Panc1 (cell line): ENCODE data around the gene CDYL2. TPM values are rescaled to one million over a fixed set of nuclear protein-coding genes. Genes with fewer than 3 reads are reported as not detected.

Experiments
- ATAC-seq: fragments of 200-7000 bp; cut with Tn5 transposase; 2 replicates; pipeline ENCODE4 v1.9.1; 2020; ENCODE audit warnings: mild to moderate bottlenecking, moderate library complexity
- Bru-seq: library from RNA; stranded (reverse); fragments of 400-500 nt; gene quantifications from one replicate; lab custom pipeline; 2021; lab: Mats Ljungman, UMichigan
- BruChase-seq, 2 experiments: library from RNA; stranded (reverse); fragments of 400-500 nt; gene quantifications; one replicate each; lab custom pipeline; 2021; lab: Mats Ljungman, UMichigan
- BruUV-seq: library from RNA; stranded (reverse); fragments of 400-500 nt; replicated peaks from 2 replicates; lab custom pipeline; 2021; lab: Mats Ljungman, UMichigan
- CTCF ChIA-PET: fragments of 300-600 bp; sonication (Branson Sonifier 250); formaldehyde crosslinking; loops from one replicate; lab custom pipeline; 2022; ENCODE audit warnings: antibody characterized with exemption; lab: Charles Lee
- POLR2A ChIA-PET: fragments of 300-600 bp; sonication (Branson Sonifier 250); formaldehyde crosslinking; loops from one replicate; lab custom pipeline; 2022; ENCODE audit warnings: antibody characterized with exemption; lab: Charles Lee
- DNase-seq: peaks from one replicate; pipeline ENCODE4 v3.0.0-alpha.2; 2010; ENCODE audit warnings: low read depth, low spot score
- H3K27ac ChIP-seq: 2 replicates; pipeline ENCODE4 v1.5.1; 2011; ENCODE audit warnings: mild to moderate bottlenecking, low read length, inconsistent platforms
- H3K27me3 ChIP-seq: fragments of 200-500 bp; sonication (Bioruptor generic); 2 replicates; pipeline ENCODE4 v1.6.0; 2014; ENCODE audit warnings: low read length, inconsistent platforms; ENCODE audit not compliant: control insufficient read depth, insufficient read depth
- H3K36me3 ChIP-seq: fragments of 200-500 bp; sonication (Bioruptor generic); 2 replicates; pipeline ENCODE4 v1.5.1; 2014; ENCODE audit warnings: inconsistent platforms, mild to moderate bottlenecking, low read length, moderate library complexity; ENCODE audit not compliant: control insufficient read depth, insufficient read depth
- H3K4me1 ChIP-seq: 2 replicates; pipeline ENCODE4 v1.5.1; 2011; ENCODE audit warnings: inconsistent platforms, mild to moderate bottlenecking, low read length, moderate library complexity; ENCODE audit not compliant: control insufficient read depth, insufficient read depth
- H3K4me3 ChIP-seq, 2 experiments: 2 replicates each; pipeline ENCODE4 v1.5.1; 2011 to 2012; ENCODE audit warnings: low read depth in 2 of 2, low read length in 2 of 2, mild to moderate bottlenecking in 2 of 2, inconsistent platforms in 1 of 2, moderate library complexity in 1 of 2
- H3K9me3 ChIP-seq: fragments of 200-500 bp; sonication (Bioruptor generic); 2 replicates; pipeline ENCODE4 v1.5.1; 2014; ENCODE audit warnings: low read depth, mild to moderate bottlenecking, inconsistent platforms, low read length, moderate library complexity; ENCODE audit not compliant: control insufficient read depth, insufficient read depth
- POLR2AphosphoS5 ChIP-seq: IDR thresholded peaks from 2 replicates; pipeline ENCODE4 v1.6.1; 2012; ENCODE audit warnings: mild to moderate bottlenecking, low read depth, low read length, moderate library complexity
- SIN3A ChIP-seq: IDR thresholded peaks from 2 replicates; pipeline ENCODE4 v1.6.1; 2012; ENCODE audit warnings: low read depth, mild to moderate bottlenecking, low read length, moderate library complexity, borderline replicate concordance; ENCODE audit not compliant: insufficient read depth
- TCF7L2 ChIP-seq: IDR thresholded peaks from 2 replicates; pipeline ENCODE4 v1.6.1; 2011; ENCODE audit warnings: mild to moderate bottlenecking, low read depth, low read length, inconsistent platforms
- in situ Hi-C: cut with HindIII; loops from 2 replicates; pipeline ENCODE4 v1.10.0; 2016; ENCODE audit warnings: low sequenced_read_pairs, low pct_unique_long_range_greater_than_20kb
- intact Hi-C: fragments of 100-400 bp; cut with micrococcal nuclease; formaldehyde crosslinking; loops from one replicate; pipeline ENCODE4 v1.10.0; 2022; ENCODE audit not compliant: unreplicated experiment
- long read RNA-seq: library from polyadenylated mRNA; unstranded; transcript quantifications from one replicate; pipeline ENCODE4 v2.0.0, GENCODE V29; 2021; ENCODE audit not compliant: unreplicated experiment
- polyA plus RNA-seq: library from polyadenylated mRNA; unstranded; fragments of >200 nt; gene quantifications from one replicate; pipeline ENCODE4 v1.2.1, GENCODE V29; 2012; ENCODE audit warnings: missing spikeins; ENCODE audit not compliant: insufficient read length
- total RNA-seq: library from RNA; stranded (reverse); gene quantifications from one replicate; pipeline ENCODE4 v1.2.1, GENCODE V29; 2021; ENCODE audit not compliant: unreplicated experiment
- TF ChIP-seq, protein P1 (sequence below), 2 experiments: IDR thresholded peaks; 2 replicates each; pipeline ENCODE4 v1.6.1; 2011 to 2012; ENCODE audit warnings: low read depth in 2 of 2, control low read depth in 1 of 2, low read length in 1 of 2, mild to moderate bottlenecking in 1 of 2, moderate library complexity in 1 of 2; ENCODE audit not compliant: insufficient read depth in 1 of 2
- TF ChIP-seq, protein P2 (sequence below): fragments of 450-650 bp; IDR thresholded peaks from 2 replicates; pipeline ENCODE4 v1.5.1; 2017; ENCODE audit warnings: mild to moderate bottlenecking

CDYL2 gene, protein sequence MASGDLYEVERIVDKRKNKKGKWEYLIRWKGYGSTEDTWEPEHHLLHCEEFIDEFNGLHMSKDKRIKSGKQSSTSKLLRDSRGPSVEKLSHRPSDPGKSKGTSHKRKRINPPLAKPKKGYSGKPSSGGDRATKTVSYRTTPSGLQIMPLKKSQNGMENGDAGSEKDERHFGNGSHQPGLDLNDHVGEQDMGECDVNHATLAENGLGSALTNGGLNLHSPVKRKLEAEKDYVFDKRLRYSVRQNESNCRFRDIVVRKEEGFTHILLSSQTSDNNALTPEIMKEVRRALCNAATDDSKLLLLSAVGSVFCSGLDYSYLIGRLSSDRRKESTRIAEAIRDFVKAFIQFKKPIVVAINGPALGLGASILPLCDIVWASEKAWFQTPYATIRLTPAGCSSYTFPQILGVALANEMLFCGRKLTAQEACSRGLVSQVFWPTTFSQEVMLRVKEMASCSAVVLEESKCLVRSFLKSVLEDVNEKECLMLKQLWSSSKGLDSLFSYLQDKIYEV
- 6.1 TPM for total RNA-seq
- polyA plus RNA-seq = 2.6 TPM
- percentile 42 among the genes with signal in this experiment for Bru-seq, nascent RNA
- BruChase-seq, experiment 1, labeled RNA remaining after a 2-hour chase = percentile 36 among the genes with signal in this experiment
- percentile 39 among the genes with signal in this experiment for BruChase-seq, experiment 2, labeled RNA remaining after a 6-hour chase
- long read RNA-seq, partial matches to known transcripts = 0 of 2 reads
- long read RNA-seq, other reads (novel, unspliced or antisense) = 2 of 2 reads

DNA sequence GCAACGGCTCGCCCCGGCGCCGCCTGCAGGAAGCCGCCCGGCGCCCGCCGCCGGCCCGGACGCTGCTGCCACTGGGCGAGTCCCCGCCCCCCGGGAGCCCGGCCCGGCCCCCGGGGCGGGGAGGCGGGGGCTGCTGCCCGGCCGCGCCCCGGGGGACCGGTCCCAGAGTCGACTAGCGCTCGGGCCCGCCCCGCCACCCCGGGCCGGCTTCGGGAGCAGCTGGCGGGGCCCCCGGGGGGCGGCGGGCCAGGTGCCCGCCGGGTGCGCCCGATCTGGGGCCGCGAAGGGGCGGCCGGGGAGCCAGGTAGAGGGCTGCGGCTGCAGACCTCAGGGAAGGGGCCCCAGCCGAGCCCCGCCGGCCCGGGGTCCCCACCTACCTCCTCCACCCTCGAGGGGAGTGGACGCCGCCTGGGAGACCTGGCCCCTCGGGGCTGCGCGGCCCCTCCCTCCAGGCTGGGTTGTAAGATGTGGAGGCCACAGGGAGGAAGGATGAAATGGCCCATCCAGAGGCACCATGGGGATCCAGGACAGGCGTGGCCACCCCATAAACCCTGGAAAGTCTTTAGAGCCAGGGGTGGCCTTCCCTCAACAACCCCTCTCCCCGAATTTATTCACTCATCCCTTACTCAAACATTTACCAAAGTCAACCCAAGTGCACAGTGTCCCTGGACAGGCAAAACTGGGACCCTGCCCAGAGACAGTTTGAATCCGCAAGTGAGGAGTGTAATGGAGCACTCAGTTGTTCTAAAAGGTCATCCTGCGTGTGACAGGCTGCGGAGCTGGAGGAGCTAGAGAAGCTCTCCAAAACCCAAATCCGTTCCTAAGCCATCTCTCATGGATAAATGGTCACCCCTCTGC lies at the start of gene CDYL2:
TSS of gene CDYL2 (minus strand) at position 73 of the 858 bp plus-strand sequence. CDS start 425 bp downstream, outside the sequence.
- Histone ChIP-seq H3K4me3 (peak within 1 kb of the TSS; percentile 38 to 42; a peak in 3 of 4 replicates), H3K9me3 (no peaks in the 10 kb centered on the region), H3K27me3 (peaks cover 13% of the 10 kb centered on the region), H3K27ac (no peak within 1 kb of the TSS), H3K4me1 (no peaks in the 10 kb centered on the region), H3K36me3 (no peaks in the 10 kb centered on the region)
- no peak for DNase-seq
- ChIA-PET POLR2A (no interaction called here), CTCF (no interaction called here)
- peak; percentile 80 for ATAC-seq
- TF ChIP-seq, protein P1, sequence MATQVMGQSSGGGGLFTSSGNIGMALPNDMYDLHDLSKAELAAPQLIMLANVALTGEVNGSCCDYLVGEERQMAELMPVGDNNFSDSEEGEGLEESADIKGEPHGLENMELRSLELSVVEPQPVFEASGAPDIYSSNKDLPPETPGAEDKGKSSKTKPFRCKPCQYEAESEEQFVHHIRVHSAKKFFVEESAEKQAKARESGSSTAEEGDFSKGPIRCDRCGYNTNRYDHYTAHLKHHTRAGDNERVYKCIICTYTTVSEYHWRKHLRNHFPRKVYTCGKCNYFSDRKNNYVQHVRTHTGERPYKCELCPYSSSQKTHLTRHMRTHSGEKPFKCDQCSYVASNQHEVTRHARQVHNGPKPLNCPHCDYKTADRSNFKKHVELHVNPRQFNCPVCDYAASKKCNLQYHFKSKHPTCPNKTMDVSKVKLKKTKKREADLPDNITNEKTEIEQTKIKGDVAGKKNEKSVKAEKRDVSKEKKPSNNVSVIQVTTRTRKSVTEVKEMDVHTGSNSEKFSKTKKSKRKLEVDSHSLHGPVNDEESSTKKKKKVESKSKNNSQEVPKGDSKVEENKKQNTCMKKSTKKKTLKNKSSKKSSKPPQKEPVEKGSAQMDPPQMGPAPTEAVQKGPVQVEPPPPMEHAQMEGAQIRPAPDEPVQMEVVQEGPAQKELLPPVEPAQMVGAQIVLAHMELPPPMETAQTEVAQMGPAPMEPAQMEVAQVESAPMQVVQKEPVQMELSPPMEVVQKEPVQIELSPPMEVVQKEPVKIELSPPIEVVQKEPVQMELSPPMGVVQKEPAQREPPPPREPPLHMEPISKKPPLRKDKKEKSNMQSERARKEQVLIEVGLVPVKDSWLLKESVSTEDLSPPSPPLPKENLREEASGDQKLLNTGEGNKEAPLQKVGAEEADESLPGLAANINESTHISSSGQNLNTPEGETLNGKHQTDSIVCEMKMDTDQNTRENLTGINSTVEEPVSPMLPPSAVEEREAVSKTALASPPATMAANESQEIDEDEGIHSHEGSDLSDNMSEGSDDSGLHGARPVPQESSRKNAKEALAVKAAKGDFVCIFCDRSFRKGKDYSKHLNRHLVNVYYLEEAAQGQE (IDR thresholded peaks at IDR 0.05; ENCODE audit: insufficient read depth in 1 of 2, low read depth in 2 of 2, low read length in 1 of 2) = no peak
- TF ChIP-seq POLR2AphosphoS5 (no peak), SIN3A (no peak), TCF7L2 (no peak)
- TF ChIP-seq, protein P2, sequence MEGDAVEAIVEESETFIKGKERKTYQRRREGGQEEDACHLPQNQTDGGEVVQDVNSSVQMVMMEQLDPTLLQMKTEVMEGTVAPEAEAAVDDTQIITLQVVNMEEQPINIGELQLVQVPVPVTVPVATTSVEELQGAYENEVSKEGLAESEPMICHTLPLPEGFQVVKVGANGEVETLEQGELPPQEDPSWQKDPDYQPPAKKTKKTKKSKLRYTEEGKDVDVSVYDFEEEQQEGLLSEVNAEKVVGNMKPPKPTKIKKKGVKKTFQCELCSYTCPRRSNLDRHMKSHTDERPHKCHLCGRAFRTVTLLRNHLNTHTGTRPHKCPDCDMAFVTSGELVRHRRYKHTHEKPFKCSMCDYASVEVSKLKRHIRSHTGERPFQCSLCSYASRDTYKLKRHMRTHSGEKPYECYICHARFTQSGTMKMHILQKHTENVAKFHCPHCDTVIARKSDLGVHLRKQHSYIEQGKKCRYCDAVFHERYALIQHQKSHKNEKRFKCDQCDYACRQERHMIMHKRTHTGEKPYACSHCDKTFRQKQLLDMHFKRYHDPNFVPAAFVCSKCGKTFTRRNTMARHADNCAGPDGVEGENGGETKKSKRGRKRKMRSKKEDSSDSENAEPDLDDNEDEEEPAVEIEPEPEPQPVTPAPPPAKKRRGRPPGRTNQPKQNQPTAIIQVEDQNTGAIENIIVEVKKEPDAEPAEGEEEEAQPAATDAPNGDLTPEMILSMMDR = no peak
- no TSS peak for BruUV-seq
- intact Hi-C loops = loop anchor here (5.0 kb wide), 1 partner anchor 292 kb away; no protein-coding TSS in a partner anchor
- in situ Hi-C loops = no loop called here

DNA sequence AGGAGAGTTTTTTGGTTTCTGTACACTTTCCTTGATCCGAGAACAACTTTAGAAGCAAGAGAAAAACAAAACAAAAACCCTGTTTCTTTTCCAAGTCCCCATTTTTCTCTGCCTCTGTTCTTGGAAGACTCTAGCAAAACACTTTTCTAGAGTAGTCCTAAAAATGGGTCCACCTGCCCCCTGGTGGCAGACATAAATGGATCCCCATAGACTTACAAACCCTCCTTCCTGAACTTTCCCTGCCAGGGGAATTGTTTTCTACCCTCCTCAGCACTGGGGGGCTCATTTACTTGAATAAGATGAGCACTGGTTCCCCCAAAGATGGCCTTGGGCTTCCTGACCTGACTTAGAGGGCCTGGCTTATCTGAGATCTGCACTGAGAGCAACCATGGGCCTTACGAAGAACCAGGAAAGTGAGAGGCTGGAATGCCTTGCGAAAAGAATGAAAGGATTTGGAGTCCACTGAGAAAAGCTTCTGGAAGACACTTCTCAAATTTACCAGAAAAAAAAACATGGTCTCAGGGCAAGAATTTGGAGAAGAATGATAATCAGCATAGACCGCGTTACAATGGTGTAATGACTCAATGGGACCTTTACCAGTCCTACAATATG lies 48.0 kb upstream of the CDYL2 start:
- no peaks in the 10 kb centered on the region for H3K27me3 ChIP-seq
- no TSS peak for BruUV-seq
- no peak for ATAC-seq
- in situ Hi-C loops = no loop called here
- no peak overlapping the region for H3K27ac ChIP-seq
- no peak for DNase-seq
- CTCF ChIA-PET = no interaction called here
- H3K4me3 ChIP-seq = no peak overlapping the region
- H3K36me3 ChIP-seq = no peaks in the 10 kb centered on the region
- intact Hi-C loops = no loop called here
- TF ChIP-seq, protein P2 = peak; percentile 53
- no peak for TF ChIP-seq POLR2AphosphoS5
- no peaks in the 10 kb centered on the region for H3K4me1 ChIP-seq
- no peaks in the 10 kb centered on the region for H3K9me3 ChIP-seq
- POLR2A ChIA-PET = no interaction called here
